CD4-positive, CD25-positive, alpha-beta regulatory T cell (primary cell): Measurements from ENCODE around the gene CHFR. TPM values are rescaled to one million over a fixed set of nuclear protein-coding genes. Genes with fewer than 3 reads are reported as not detected.

Experiments
- ATAC-seq, 2 donors: fragments of 150-1000 bp; cut with Tn5 transposase; one replicate each; pipeline ENCODE4 v1.10.0; 2021; ENCODE audit warnings: low read depth in 2 of 2, moderate number of reproducible peaks in 2 of 2, moderate library complexity in 1 of 2
- DNase-seq, 3 donors: peaks; one replicate each; pipeline versions ENCODE4 v3.0.0 to v3.0.0-alpha.2; 2012 to 2022; ENCODE audit warnings: mixed read lengths in 1 of 3
- H3K27ac ChIP-seq: one replicate; pipeline ENCODE4 v1.7.0; 2013; ENCODE audit warnings: mild to moderate bottlenecking, low read length; ENCODE audit not compliant: insufficient read depth, poor library complexity, severe bottlenecking
- H3K27me3 ChIP-seq: one replicate; pipeline ENCODE4 v1.7.0; 2013; ENCODE audit warnings: low read length; ENCODE audit not compliant: control insufficient read depth, insufficient read depth
- H3K36me3 ChIP-seq: one replicate; pipeline ENCODE4 v1.7.0; 2013; ENCODE audit warnings: mild to moderate bottlenecking, low read length, moderate library complexity; ENCODE audit not compliant: control insufficient read depth, insufficient read depth
- H3K4me1 ChIP-seq: 2 replicates; pipeline ENCODE4 v1.7.0; 2013; ENCODE audit warnings: mild to moderate bottlenecking, low read length; ENCODE audit not compliant: insufficient read depth, control insufficient read depth, poor library complexity, severe bottlenecking
- H3K4me3 ChIP-seq: one replicate; pipeline ENCODE4 v1.7.0; 2013; ENCODE audit warnings: low read depth, mild to moderate bottlenecking, low read length, moderate library complexity
- H3K9me3 ChIP-seq, 2 experiments: 1 replicate in 1 of 2; 2 replicates in 1 of 2; pipeline ENCODE4 v1.7.0; 2013; ENCODE audit warnings: low read length in 2 of 2, mild to moderate bottlenecking in 1 of 2, moderate library complexity in 1 of 2; ENCODE audit not compliant: control insufficient read depth in 2 of 2
- H3K27ac Mint-ChIP-seq, 3 donors: one replicate each; pipeline ENCODE4 v1.8.0; 2020 to 2022; ENCODE audit warnings: mild to moderate bottlenecking in 3 of 3, mixed read lengths in 3 of 3, moderate library complexity in 2 of 3
- H3K27me3 Mint-ChIP-seq: one replicate; pipeline ENCODE4 v1.8.0; 2022; ENCODE audit warnings: mild to moderate bottlenecking, mixed read lengths
- H3K36me3 Mint-ChIP-seq: one replicate; pipeline ENCODE4 v1.8.0; 2020; ENCODE audit warnings: mixed read lengths
- H3K4me1 Mint-ChIP-seq, 4 donors: one replicate each; pipeline ENCODE4 v1.8.0; 2020 to 2022; ENCODE audit warnings: mixed read lengths in 4 of 4, mild to moderate bottlenecking in 1 of 4
- H3K4me3 Mint-ChIP-seq, 4 donors: one replicate each; pipeline ENCODE4 v1.8.0; 2020 to 2022; ENCODE audit warnings: mild to moderate bottlenecking in 4 of 4, mixed read lengths in 4 of 4, moderate library complexity in 3 of 4
- H3K9me3 Mint-ChIP-seq, 7 donors: one replicate each; pipeline ENCODE4 v1.8.0; 2020 to 2022; ENCODE audit warnings: mixed read lengths in 7 of 7, mild to moderate bottlenecking in 3 of 7, moderate library complexity in 2 of 7
- polyA plus RNA-seq, 4 donors: library from polyadenylated mRNA; unstranded; fragments of 300-500 nt; fragmentation: Illumina TruSeq; gene quantifications; one replicate each; pipeline ENCODE4 v1.2.3, GENCODE V29; 2021
- total RNA-seq: library from RNA; stranded (reverse); gene quantifications from one replicate; pipeline ENCODE4 v1.2.3, GENCODE V29; 2022

Gene CHFR
- total and polyA plus RNA-seq, 5 donors from 2014 or later = 24.3 to 118 (median 42.2) TPM

DNA sequence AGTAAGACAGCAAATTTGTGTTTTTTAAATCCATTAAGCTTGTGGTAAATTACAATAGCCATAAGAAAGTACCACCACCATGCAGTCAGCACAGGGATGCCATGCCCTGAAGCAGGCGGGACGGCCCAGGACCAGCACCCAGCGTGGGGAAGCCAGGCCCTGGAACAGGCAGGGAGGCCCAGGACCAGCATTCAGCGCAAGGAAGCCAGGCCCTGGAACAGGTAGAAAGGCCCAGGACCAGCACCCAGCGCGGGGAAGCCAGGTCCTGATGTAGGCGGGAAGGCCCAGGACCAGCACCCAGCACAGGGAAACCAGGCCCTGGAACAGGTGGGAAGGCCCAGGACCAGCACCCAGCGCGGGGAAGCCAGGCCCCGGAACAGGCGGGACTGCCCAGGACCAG lies 13.2 kb downstream of the CHFR start:
- H3K36me3 Mint-ChIP-seq = peaks cover 22% of the 10 kb centered on the region
- no peaks in the 10 kb centered on the region for H3K9me3 Mint-ChIP-seq
- no peak for DNase-seq
- ATAC-seq = no peak
- H3K27ac ChIP-seq = no peak overlapping the region
- H3K27me3 Mint-ChIP-seq = no peaks in the 10 kb centered on the region
- no peaks in the 10 kb centered on the region for H3K27me3 ChIP-seq
- H3K9me3 ChIP-seq = no peaks in the 10 kb centered on the region
- H3K27ac Mint-ChIP-seq = peak overlapping the region in 1 of 3 donors; percentile 42
- H3K4me3 ChIP-seq = no peak overlapping the region
- peaks cover 7% of the 10 kb centered on the region for H3K4me1 ChIP-seq
- peaks cover 0 to 20% (median 4%) of the 10 kb centered on the region in 4 donors for H3K4me1 Mint-ChIP-seq
- H3K4me3 Mint-ChIP-seq = no peak overlapping the region
- peaks cover 71% of the 10 kb centered on the region for H3K36me3 ChIP-seq

DNA sequence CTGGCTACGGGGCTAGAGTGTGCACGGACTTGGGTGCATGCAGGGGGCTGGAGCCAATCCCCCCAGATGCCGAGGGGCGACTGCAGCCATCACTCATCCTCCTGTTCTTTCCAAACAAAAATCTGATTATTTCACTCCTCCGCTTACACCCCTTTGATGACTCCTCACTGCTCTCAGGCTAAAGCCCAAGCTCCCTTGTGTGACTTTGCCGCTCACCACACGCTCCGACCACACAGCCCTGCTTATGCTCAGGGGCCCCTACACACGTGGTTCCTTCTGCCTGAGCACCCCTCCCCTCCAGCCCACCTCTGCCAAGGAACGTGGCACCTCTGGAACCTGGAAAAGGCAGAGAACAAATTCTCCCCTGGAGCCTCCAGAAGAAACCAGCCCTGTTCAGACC lies 13.7 kb downstream of the CHFR start:
- H3K9me3 ChIP-seq = no peaks in the 10 kb centered on the region
- peaks cover 67% of the 10 kb centered on the region for H3K36me3 ChIP-seq
- Mint-ChIP-seq H3K4me1 (peaks cover 0 to 20% (median 4%) of the 10 kb centered on the region in 4 donors), H3K36me3 (peaks cover 22% of the 10 kb centered on the region), H3K4me3 (no peak overlapping the region), H3K27me3 (no peaks in the 10 kb centered on the region), H3K9me3 (no peaks in the 10 kb centered on the region), H3K27ac (peak overlapping the region in 1 of 3 donors; percentile 42)
- H3K4me1 ChIP-seq = peaks cover 7% of the 10 kb centered on the region
- no peak for DNase-seq
- no peak overlapping the region for H3K4me3 ChIP-seq
- no peaks in the 10 kb centered on the region for H3K27me3 ChIP-seq
- no peak overlapping the region for H3K27ac ChIP-seq
- ATAC-seq = no peak

DNA sequence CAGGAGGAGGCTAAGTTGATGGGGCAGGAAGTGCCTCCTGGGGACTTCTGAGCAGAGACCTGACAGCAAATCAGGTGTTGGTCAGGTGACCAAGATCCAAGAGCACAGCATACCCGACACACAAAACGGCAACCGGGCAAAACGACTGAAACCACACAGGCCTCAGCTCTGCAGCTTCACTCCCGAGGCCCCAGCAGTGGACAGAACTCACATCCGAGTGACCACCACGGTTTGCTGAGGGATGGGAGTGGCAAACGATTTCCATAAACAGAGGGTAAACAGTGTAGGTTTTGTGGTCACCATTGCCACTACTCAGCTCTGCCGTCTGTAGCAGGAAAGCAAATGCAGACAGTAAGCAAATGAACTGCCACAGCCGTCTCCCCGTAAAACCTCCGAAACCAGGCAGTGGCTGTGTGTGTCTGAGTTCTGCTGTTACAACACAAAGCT lies 14.4 kb downstream of the CHFR start:
- H3K27me3 ChIP-seq = no peaks in the 10 kb centered on the region
- H3K9me3 Mint-ChIP-seq = no peaks in the 10 kb centered on the region
- DNase-seq (peak in 1 of 3 donors; percentile 56), ATAC-seq (peak; percentile 53 to 63)
- peaks cover 7% of the 10 kb centered on the region for H3K4me1 ChIP-seq
- H3K4me3 Mint-ChIP-seq = peak overlapping the region in 1 of 4 donors; percentile 38
- H3K9me3 ChIP-seq = no peaks in the 10 kb centered on the region
- H3K27ac Mint-ChIP-seq = peak overlapping the region in 2 of 3 donors; percentile 52 to 87
- peaks cover 67% of the 10 kb centered on the region for H3K36me3 ChIP-seq
- H3K4me1 Mint-ChIP-seq = peaks cover 0 to 20% (median 4%) of the 10 kb centered on the region in 4 donors
- H3K27ac ChIP-seq = peak overlapping the region; percentile 34
- H3K4me3 ChIP-seq = no peak overlapping the region
- peaks cover 27% of the 10 kb centered on the region for H3K36me3 Mint-ChIP-seq
- no peaks in the 10 kb centered on the region for H3K27me3 Mint-ChIP-seq

- Mint-ChIP-seq H3K4me3 (peak overlapping the region in 1 of 4 donors; percentile 1), H3K27ac (peak overlapping the region in 2 of 3 donors; percentile 82 to 87), H3K9me3 (no peaks in the 10 kb centered on the region), H3K36me3 (peaks cover 32% of the 10 kb centered on the region), H3K27me3 (no peaks in the 10 kb centered on the region), H3K4me1 (peaks cover 0 to 23% (median 5%) of the 10 kb centered on the region in 4 donors)
- ATAC-seq (no peak), DNase-seq (no peak)
- H3K4me3 ChIP-seq = no peak overlapping the region
- no peaks in the 10 kb centered on the region for H3K9me3 ChIP-seq
- H3K4me1 ChIP-seq = peaks cover 12% of the 10 kb centered on the region
- H3K36me3 ChIP-seq = peaks cover 69% of the 10 kb centered on the region
- H3K27ac ChIP-seq = peak overlapping the region; percentile 34
- H3K27me3 ChIP-seq = no peaks in the 10 kb centered on the region
Observed at GRCh38 chr12:132872073-132872855, 15.1 kb downstream of the CHFR start.

DNA sequence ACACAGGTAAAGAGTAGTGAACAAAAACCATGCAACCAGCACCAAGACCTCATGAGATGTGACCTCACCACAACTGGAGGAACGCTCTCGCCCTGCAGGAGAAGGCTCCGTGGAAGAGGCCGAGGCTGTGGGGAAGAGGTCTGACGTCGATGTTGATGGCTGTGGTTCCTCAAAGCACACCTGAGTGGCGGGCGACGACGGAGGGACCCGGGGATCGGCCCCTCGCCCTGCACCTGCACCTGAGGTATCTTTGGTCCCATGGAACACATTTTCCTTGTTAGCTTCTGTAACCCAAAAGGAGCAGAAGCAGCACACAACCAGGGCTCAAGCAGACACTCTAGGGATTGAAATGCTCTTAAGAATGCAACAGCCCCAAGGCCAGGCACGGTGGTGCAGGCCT lies 17.9 kb downstream of the CHFR start:
- no peak for DNase-seq
- Mint-ChIP-seq H3K4me3 (no peak overlapping the region), H3K4me1 (peaks cover 0 to 31% (median 7%) of the 10 kb centered on the region in 4 donors), H3K9me3 (no peaks in the 10 kb centered on the region), H3K36me3 (peaks cover 38% of the 10 kb centered on the region), H3K27me3 (no peaks in the 10 kb centered on the region), H3K27ac (no peak overlapping the region)
- Histone ChIP-seq H3K36me3 (peaks cover 59% of the 10 kb centered on the region), H3K27me3 (no peaks in the 10 kb centered on the region), H3K27ac (no peak overlapping the region), H3K4me1 (peaks cover 12% of the 10 kb centered on the region), H3K4me3 (no peak overlapping the region), H3K9me3 (no peaks in the 10 kb centered on the region)
- ATAC-seq = no peak

GRCh38 chr12:132866251-132866828 lies 21.1 kb downstream of the CHFR start:
- H3K4me3 ChIP-seq = no peak overlapping the region
- no peak for ATAC-seq
- H3K27me3 Mint-ChIP-seq = no peaks in the 10 kb centered on the region
- H3K9me3 ChIP-seq = no peaks in the 10 kb centered on the region
- H3K4me1 Mint-ChIP-seq = peaks cover 0 to 14% (median 2%) of the 10 kb centered on the region in 4 donors
- no peaks in the 10 kb centered on the region for H3K27me3 ChIP-seq
- H3K36me3 ChIP-seq = peaks cover 50% of the 10 kb centered on the region
- H3K27ac Mint-ChIP-seq = peak overlapping the region in 2 of 3 donors; percentile 65 to 88
- H3K36me3 Mint-ChIP-seq = peaks cover 33% of the 10 kb centered on the region
- H3K4me3 Mint-ChIP-seq = peak overlapping the region in 1 of 4 donors; percentile 44
- H3K4me1 ChIP-seq = peaks cover 4% of the 10 kb centered on the region
- no peak overlapping the region for H3K27ac ChIP-seq
- DNase-seq = no peak
- no peaks in the 10 kb centered on the region for H3K9me3 Mint-ChIP-seq

DNA sequence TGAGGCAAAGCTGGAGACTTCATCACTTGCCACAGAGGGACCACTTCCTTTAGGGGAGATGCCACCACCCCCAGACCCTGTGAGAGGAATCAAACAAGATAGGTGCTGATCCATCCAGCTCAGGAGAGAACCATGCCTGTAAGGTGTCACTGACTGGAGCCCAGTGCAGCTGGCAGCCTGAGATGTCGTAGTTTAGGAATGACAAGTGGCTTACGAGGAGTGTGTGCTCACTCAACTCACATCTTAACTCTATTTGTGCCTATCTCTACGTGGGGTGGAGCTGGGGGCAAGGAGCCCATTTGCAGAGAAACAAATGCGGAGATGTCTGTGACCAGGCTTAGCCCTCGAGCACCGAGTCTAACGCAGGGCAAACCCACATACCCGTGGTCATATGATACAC lies 25.8 kb downstream of the CHFR start:
- Mint-ChIP-seq H3K9me3 (no peaks in the 10 kb centered on the region), H3K27me3 (no peaks in the 10 kb centered on the region), H3K4me1 (peaks cover 0 to 4% (median 0%) of the 10 kb centered on the region in 4 donors), H3K36me3 (peaks cover 28% of the 10 kb centered on the region), H3K27ac (no peak overlapping the region), H3K4me3 (no peak overlapping the region)
- no peaks in the 10 kb centered on the region for H3K27me3 ChIP-seq
- H3K4me3 ChIP-seq = no peak overlapping the region
- no peaks in the 10 kb centered on the region for H3K9me3 ChIP-seq
- DNase-seq (no peak), ATAC-seq (no peak)
- H3K36me3 ChIP-seq = peaks cover 61% of the 10 kb centered on the region
- H3K4me1 ChIP-seq = no peaks in the 10 kb centered on the region
- no peak overlapping the region for H3K27ac ChIP-seq
